ENCODE measurements around the gene LZTS2.

Gene LZTS2

GRCh38 chr10:100978121-100978900, 21.3 kb upstream of the LZTS2 start:
- no peak for DNase-seq
- no peak overlapping the region for H3K4me3 ChIP-seq (ENCODE audit: control insufficient read depth in 1 of 7, extremely low read depth in 1 of 7, insufficient read depth in 4 of 7, low read depth in 2 of 7, low read length in 6 of 7)
- H3K4me1 ChIP-seq (ENCODE audit: control extremely low read depth in 1 of 4, control insufficient read depth in 4 of 4, insufficient read depth in 4 of 4, low read length in 3 of 4): no peaks in the 10 kb centered on the region
- no peak overlapping the region for H3K27ac ChIP-seq (ENCODE audit: insufficient read depth in 1 of 2, low read depth in 1 of 2, low read length in 2 of 2, poor library complexity in 1 of 2, severe bottlenecking in 2 of 2)
- POLR2A ChIA-PET: no interaction called here
- no peaks in the 10 kb centered on the region for H3K9me3 ChIP-seq (ENCODE audit: control extremely low read depth in 1 of 5, control insufficient read depth in 4 of 5, insufficient read depth in 2 of 5, low read depth in 1 of 5, low read length in 4 of 5)
- CTCF ChIA-PET: no interaction called here
- H3K27me3 ChIP-seq (replicated peaks in 2 of 5; ENCODE audit: control insufficient read depth in 4 of 5, insufficient read depth in 5 of 5, low read length in 4 of 5): no peaks in the 10 kb centered on the region
- peaks cover 6 to 27% (median 19%) of the 10 kb centered on the region in 4 experiments for H3K36me3 ChIP-seq (ENCODE audit: control insufficient read depth in 4 of 4, insufficient read depth in 4 of 4, low read length in 3 of 4)
- WGBS (ENCODE audit: insufficient coverage): 91% methylated on average over 7 of the region's 13 CpGs

GRCh38 chr10:100978901-100979195, 20.8 kb upstream of the LZTS2 start:
- ChIA-PET POLR2A (no interaction called here), CTCF (interaction anchor here (1.5 kb wide), 1 partner anchor 36 kb away, joined by 4 read pairs; no protein-coding TSS in a partner anchor)
- WGBS (ENCODE audit: insufficient coverage): 96% methylated on average over 10 of the region's 10 CpGs
- no peak overlapping the region for H3K4me3 ChIP-seq (ENCODE audit: control insufficient read depth in 1 of 7, extremely low read depth in 1 of 7, insufficient read depth in 4 of 7, low read depth in 2 of 7, low read length in 6 of 7)
- H3K4me1 ChIP-seq (ENCODE audit: control extremely low read depth in 1 of 4, control insufficient read depth in 4 of 4, insufficient read depth in 4 of 4, low read length in 3 of 4): no peaks in the 10 kb centered on the region
- no peak for DNase-seq
- H3K27me3 ChIP-seq (replicated peaks in 2 of 5; ENCODE audit: control insufficient read depth in 4 of 5, insufficient read depth in 5 of 5, low read length in 4 of 5): no peaks in the 10 kb centered on the region
- H3K9me3 ChIP-seq (ENCODE audit: control extremely low read depth in 1 of 5, control insufficient read depth in 4 of 5, insufficient read depth in 2 of 5, low read depth in 1 of 5, low read length in 4 of 5): no peaks in the 10 kb centered on the region
- no peak overlapping the region for H3K27ac ChIP-seq (ENCODE audit: insufficient read depth in 1 of 2, low read depth in 1 of 2, low read length in 2 of 2, poor library complexity in 1 of 2, severe bottlenecking in 2 of 2)
- H3K36me3 ChIP-seq (ENCODE audit: control insufficient read depth in 4 of 4, insufficient read depth in 4 of 4, low read length in 3 of 4): peaks cover 6 to 31% (median 20%) of the 10 kb centered on the region in 4 experiments

GRCh38 chr10:100979791-100980272, 19.8 kb upstream of the LZTS2 start:
- H3K36me3 ChIP-seq (ENCODE audit: control insufficient read depth in 4 of 4, insufficient read depth in 4 of 4, low read length in 3 of 4): peaks cover 6 to 35% (median 20%) of the 10 kb centered on the region in 4 experiments
- H3K4me1 ChIP-seq (ENCODE audit: control extremely low read depth in 1 of 4, control insufficient read depth in 4 of 4, insufficient read depth in 4 of 4, low read length in 3 of 4): no peaks in the 10 kb centered on the region
- no peaks in the 10 kb centered on the region for H3K9me3 ChIP-seq (ENCODE audit: control extremely low read depth in 1 of 5, control insufficient read depth in 4 of 5, insufficient read depth in 2 of 5, low read depth in 1 of 5, low read length in 4 of 5)
- H3K27me3 ChIP-seq (replicated peaks in 2 of 5; ENCODE audit: control insufficient read depth in 4 of 5, insufficient read depth in 5 of 5, low read length in 4 of 5): no peaks in the 10 kb centered on the region
- no peak overlapping the region for H3K4me3 ChIP-seq (ENCODE audit: control insufficient read depth in 1 of 7, extremely low read depth in 1 of 7, insufficient read depth in 4 of 7, low read depth in 2 of 7, low read length in 6 of 7)
- CTCF ChIA-PET: interaction anchor here (0.7 to 2.4 kb wide), 3 partner anchors 10 to 35 kb away, joined by 3 to 10 read pairs (median 4); partner anchors contain the start of gene SEMA4G
- POLR2A ChIA-PET: no interaction called here
- no peak for DNase-seq
- WGBS (ENCODE audit: insufficient coverage): 98% methylated on average over 16 of the region's 16 CpGs
- no peak overlapping the region for H3K27ac ChIP-seq (ENCODE audit: insufficient read depth in 1 of 2, low read depth in 1 of 2, low read length in 2 of 2, poor library complexity in 1 of 2, severe bottlenecking in 2 of 2)

GRCh38 chr10:100980311-100980710, 19.3 kb upstream of the LZTS2 start:
- peaks cover 6 to 39% (median 23%) of the 10 kb centered on the region in 4 experiments for H3K36me3 ChIP-seq (ENCODE audit: control insufficient read depth in 4 of 4, insufficient read depth in 4 of 4, low read length in 3 of 4)
- 92% methylated on average over 2 of the region's 2 CpGs for WGBS (ENCODE audit: insufficient coverage)
- DNase-seq: no peak
- POLR2A ChIA-PET: interaction anchor here (0.6 kb wide), 1 partner anchor 34 kb away, joined by 11 read pairs; no protein-coding TSS in a partner anchor
- no peaks in the 10 kb centered on the region for H3K27me3 ChIP-seq (replicated peaks in 2 of 5; ENCODE audit: control insufficient read depth in 4 of 5, insufficient read depth in 5 of 5, low read length in 4 of 5)
- CTCF ChIA-PET: interaction anchor here (1.5 to 2.4 kb wide), 4 partner anchors 8 to 38 kb away, joined by 4 to 10 read pairs (median 8); partner anchors contain the start of gene SEMA4G
- H3K27ac ChIP-seq (ENCODE audit: insufficient read depth in 1 of 2, low read depth in 1 of 2, low read length in 2 of 2, poor library complexity in 1 of 2, severe bottlenecking in 2 of 2): no peak overlapping the region
- H3K4me1 ChIP-seq (ENCODE audit: control extremely low read depth in 1 of 4, control insufficient read depth in 4 of 4, insufficient read depth in 4 of 4, low read length in 3 of 4): no peaks in the 10 kb centered on the region
- H3K9me3 ChIP-seq (ENCODE audit: control extremely low read depth in 1 of 5, control insufficient read depth in 4 of 5, insufficient read depth in 2 of 5, low read depth in 1 of 5, low read length in 4 of 5): no peaks in the 10 kb centered on the region
- H3K4me3 ChIP-seq (ENCODE audit: control insufficient read depth in 1 of 7, extremely low read depth in 1 of 7, insufficient read depth in 4 of 7, low read depth in 2 of 7, low read length in 6 of 7): no peak overlapping the region

GRCh38 chr10:100980711-100981110, 18.9 kb upstream of the LZTS2 start:
- CTCF ChIA-PET: interaction anchor here (0.8 to 2.4 kb wide), 7 partner anchors 9 to 430 kb away, joined by 3 to 10 read pairs (median 5); partner anchors contain the start of gene SEMA4G
- Histone ChIP-seq H3K4me3 (ENCODE audit: control insufficient read depth in 1 of 7, extremely low read depth in 1 of 7, insufficient read depth in 4 of 7, low read depth in 2 of 7, low read length in 6 of 7) (no peak overlapping the region), H3K4me1 (ENCODE audit: control extremely low read depth in 1 of 4, control insufficient read depth in 4 of 4, insufficient read depth in 4 of 4, low read length in 3 of 4) (no peaks in the 10 kb centered on the region), H3K27ac (ENCODE audit: insufficient read depth in 1 of 2, low read depth in 1 of 2, low read length in 2 of 2, poor library complexity in 1 of 2, severe bottlenecking in 2 of 2) (no peak overlapping the region), H3K36me3 (ENCODE audit: control insufficient read depth in 4 of 4, insufficient read depth in 4 of 4, low read length in 3 of 4) (peaks cover 6 to 43% (median 23%) of the 10 kb centered on the region in 4 experiments), H3K9me3 (ENCODE audit: control extremely low read depth in 1 of 5, control insufficient read depth in 4 of 5, insufficient read depth in 2 of 5, low read depth in 1 of 5, low read length in 4 of 5) (no peaks in the 10 kb centered on the region), H3K27me3 (replicated peaks in 2 of 5; ENCODE audit: control insufficient read depth in 4 of 5, insufficient read depth in 5 of 5, low read length in 4 of 5) (no peaks in the 10 kb centered on the region)
- WGBS (ENCODE audit: insufficient coverage): 100% methylated on average over 1 of the region's 7 CpGs
- no peak for DNase-seq
- POLR2A ChIA-PET: interaction anchor here (0.6 kb wide), 1 partner anchor 33 kb away, joined by 11 read pairs; no protein-coding TSS in a partner anchor

GRCh38 chr10:100981178-100981772, 18.3 kb upstream of the LZTS2 start:
- peaks cover 0 to 5% (median under 1%) of the 10 kb centered on the region in 4 experiments for H3K4me1 ChIP-seq (ENCODE audit: control extremely low read depth in 1 of 4, control insufficient read depth in 4 of 4, insufficient read depth in 4 of 4, low read length in 3 of 4)
- CTCF ChIA-PET: interaction anchor here (0.8 to 2.4 kb wide), 7 partner anchors 9 to 430 kb away, joined by 3 to 10 read pairs (median 5); partner anchors contain the start of gene SEMA4G
- peaks cover 6 to 44% (median 23%) of the 10 kb centered on the region in 4 experiments for H3K36me3 ChIP-seq (ENCODE audit: control insufficient read depth in 4 of 4, insufficient read depth in 4 of 4, low read length in 3 of 4)
- no peak overlapping the region for H3K4me3 ChIP-seq (ENCODE audit: control insufficient read depth in 1 of 7, extremely low read depth in 1 of 7, insufficient read depth in 4 of 7, low read depth in 2 of 7, low read length in 6 of 7)
- no peak for DNase-seq
- WGBS (ENCODE audit: insufficient coverage): 100% methylated on average over 1 of the region's 5 CpGs
- H3K27ac ChIP-seq (ENCODE audit: insufficient read depth in 1 of 2, low read depth in 1 of 2, low read length in 2 of 2, poor library complexity in 1 of 2, severe bottlenecking in 2 of 2): no peak overlapping the region
- H3K9me3 ChIP-seq (ENCODE audit: control extremely low read depth in 1 of 5, control insufficient read depth in 4 of 5, insufficient read depth in 2 of 5, low read depth in 1 of 5, low read length in 4 of 5): no peaks in the 10 kb centered on the region
- H3K27me3 ChIP-seq (replicated peaks in 2 of 5; ENCODE audit: control insufficient read depth in 4 of 5, insufficient read depth in 5 of 5, low read length in 4 of 5): no peaks in the 10 kb centered on the region
- POLR2A ChIA-PET: interaction anchor here (0.6 kb wide), 1 partner anchor 33 kb away, joined by 11 read pairs; no protein-coding TSS in a partner anchor
